ENCODE data around the gene TMEM209.

The TMEM209 gene

GRCh38 chr7:130118294-130118693, 86.9 kb downstream of the TMEM209 start:
- no peak for DNase-seq

GRCh38 chr7:130114776-130115175, 90.4 kb downstream of the TMEM209 start:
- DNase-seq: no peak
